Hepatocyte (in vitro differentiated cells): Measurements from ENCODE around the gene IMMT. TPM values are rescaled to one million over a fixed set of nuclear protein-coding genes. Genes with fewer than 3 reads are reported as not detected.

Experiments
- DNase-seq: peaks from one replicate; pipeline ENCODE4 v3.0.0-alpha.2; 2016; ENCODE audit warnings: low spot score
- H2AFZ ChIP-seq: fragments of 200-600 bp; sonication (generic); 2 replicates; pipeline ENCODE4 v1.6.0; 2016; ENCODE audit warnings: antibody characterized with exemption, mild to moderate bottlenecking
- H3K27ac ChIP-seq: fragments of 200-600 bp; sonication (generic); 2 replicates; pipeline ENCODE4 v1.5.1; 2016; ENCODE audit warnings: mild to moderate bottlenecking
- H3K27me3 ChIP-seq: fragments of 200-600 bp; sonication (generic); 2 replicates; pipeline ENCODE4 v1.6.1; 2016
- H3K36me3 ChIP-seq: fragments of 200-600 bp; sonication (generic); replicated peaks from 2 replicates; pipeline ENCODE4 v1.5.1; 2016; ENCODE audit warnings: low read depth; ENCODE audit not compliant: insufficient read depth
- H3K4me1 ChIP-seq: fragments of 200-600 bp; sonication (generic); 2 replicates; pipeline ENCODE4 v1.5.1; 2016; ENCODE audit warnings: mild to moderate bottlenecking, moderate library complexity; ENCODE audit not compliant: insufficient read depth
- H3K4me2 ChIP-seq: fragments of 200-600 bp; sonication (generic); 2 replicates; pipeline ENCODE4 v1.6.0; 2016
- H3K4me3 ChIP-seq: fragments of 200-600 bp; sonication (generic); 2 replicates; pipeline ENCODE4 v1.5.1; 2016; ENCODE audit warnings: mild to moderate bottlenecking
- H3K79me2 ChIP-seq: fragments of 200-600 bp; sonication (generic); 2 replicates; pipeline ENCODE4 v1.6.0; 2017; ENCODE audit warnings: mild to moderate bottlenecking
- H3K9me2 ChIP-seq: fragments of 200-600 bp; sonication (generic); replicated peaks from 2 replicates; pipeline ENCODE4 v1.6.0; 2017; ENCODE audit warnings: mild to moderate bottlenecking; ENCODE audit not compliant: insufficient read depth
- H3K9me3 ChIP-seq: fragments of 200-600 bp; sonication (generic); 2 replicates; pipeline ENCODE4 v1.5.1; 2016; ENCODE audit warnings: low read depth, mild to moderate bottlenecking
- H4K20me1 ChIP-seq: fragments of 200-600 bp; sonication (generic); 2 replicates; pipeline ENCODE4 v1.6.0; 2016; ENCODE audit warnings: mild to moderate bottlenecking; ENCODE audit not compliant: insufficient read depth, poor library complexity, severe bottlenecking
- EZH2 ChIP-seq: fragments of 200-600 bp; sonication (generic); IDR thresholded peaks from 2 replicates; pipeline ENCODE4 v1.6.1; 2016; ENCODE audit warnings: antibody characterized with exemption, mild to moderate bottlenecking, borderline replicate concordance
- EZH2phosphoT487 ChIP-seq: fragments of 200-600 bp; sonication (generic); IDR thresholded peaks from one replicate; pipeline ENCODE4 v1.6.1; 2018; ENCODE audit warnings: antibody characterized with exemption, mild to moderate bottlenecking, low read depth, moderate library complexity; ENCODE audit not compliant: unreplicated experiment, severe bottlenecking
- WGBS: methylation state at CpG from one replicate; pipeline ENCODE4 v1.1.6; 2016; ENCODE audit warnings: low lambda C conversion rate; ENCODE audit errors: missing lambda C conversion rate; 5-methylcytosine and 5-hydroxymethylcytosine counted together
- polyA plus RNA-seq: library from polyadenylated mRNA; unstranded; fragments of >200 nt; fragmentation: Nextera tagmentation; extraction: Ambion mirVana; gene quantifications from 2 replicates; pipeline ENCODE4 v1.2.1, GENCODE V29; 2016
- total RNA-seq: library from RNA; depleted of rRNA; stranded (reverse); fragments of >200 nt; gene quantifications from 2 replicates; pipeline ENCODE4 v1.2.3, GENCODE V29; 2014
- TF ChIP-seq, protein P1 (sequence below): fragments of 200-600 bp; sonication (generic); IDR thresholded peaks from 2 replicates; pipeline ENCODE4 v1.5.1; 2016; ENCODE audit warnings: antibody characterized with exemption, mild to moderate bottlenecking; ENCODE audit not compliant: poor library complexity

The IMMT gene
- total and polyA plus RNA-seq, 2 experiments from 2014 or later, result 60.1 to 67.9 TPM

DNA sequence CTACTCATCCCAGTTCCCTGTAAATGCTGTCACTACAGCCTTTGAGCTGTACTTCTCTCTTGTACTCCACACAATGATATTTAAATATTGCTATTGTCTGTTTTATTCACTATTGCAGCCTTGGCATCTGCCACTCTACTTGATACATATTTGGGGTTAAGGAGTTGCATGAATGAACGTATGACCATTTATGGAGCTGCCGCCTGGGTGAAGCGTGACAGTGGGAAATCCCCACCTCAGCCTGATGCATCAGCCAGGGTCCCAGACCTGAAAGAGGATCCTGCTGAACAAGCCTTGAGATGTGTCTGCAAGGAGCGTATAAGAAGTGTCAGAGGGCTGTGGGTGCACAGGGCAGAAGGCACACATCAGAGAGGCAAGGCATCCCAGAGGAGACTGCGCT, 43.1 kb upstream of the IMMT start:
- Histone ChIP-seq H3K36me3 (no peaks in the 10 kb centered on the region), H3K4me1 (no peaks in the 10 kb centered on the region), H3K79me2 (no peaks in the 10 kb centered on the region), H3K9me2 (no peaks in the 10 kb centered on the region), H3K27ac (no peak overlapping the region), H3K4me2 (no peak overlapping the region), H3K27me3 (no peaks in the 10 kb centered on the region), H4K20me1 (no peaks in the 10 kb centered on the region), H2AFZ (no peak overlapping the region), H3K9me3 (no peaks in the 10 kb centered on the region), H3K4me3 (no peak overlapping the region)
- TF ChIP-seq, protein P1, sequence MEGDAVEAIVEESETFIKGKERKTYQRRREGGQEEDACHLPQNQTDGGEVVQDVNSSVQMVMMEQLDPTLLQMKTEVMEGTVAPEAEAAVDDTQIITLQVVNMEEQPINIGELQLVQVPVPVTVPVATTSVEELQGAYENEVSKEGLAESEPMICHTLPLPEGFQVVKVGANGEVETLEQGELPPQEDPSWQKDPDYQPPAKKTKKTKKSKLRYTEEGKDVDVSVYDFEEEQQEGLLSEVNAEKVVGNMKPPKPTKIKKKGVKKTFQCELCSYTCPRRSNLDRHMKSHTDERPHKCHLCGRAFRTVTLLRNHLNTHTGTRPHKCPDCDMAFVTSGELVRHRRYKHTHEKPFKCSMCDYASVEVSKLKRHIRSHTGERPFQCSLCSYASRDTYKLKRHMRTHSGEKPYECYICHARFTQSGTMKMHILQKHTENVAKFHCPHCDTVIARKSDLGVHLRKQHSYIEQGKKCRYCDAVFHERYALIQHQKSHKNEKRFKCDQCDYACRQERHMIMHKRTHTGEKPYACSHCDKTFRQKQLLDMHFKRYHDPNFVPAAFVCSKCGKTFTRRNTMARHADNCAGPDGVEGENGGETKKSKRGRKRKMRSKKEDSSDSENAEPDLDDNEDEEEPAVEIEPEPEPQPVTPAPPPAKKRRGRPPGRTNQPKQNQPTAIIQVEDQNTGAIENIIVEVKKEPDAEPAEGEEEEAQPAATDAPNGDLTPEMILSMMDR, result no peak
- TF ChIP-seq EZH2phosphoT487 (no peak), EZH2 (no peak)
- DNase-seq, result no peak
- 96% methylated on average over 5 of the region's 5 CpGs for WGBS

DNA sequence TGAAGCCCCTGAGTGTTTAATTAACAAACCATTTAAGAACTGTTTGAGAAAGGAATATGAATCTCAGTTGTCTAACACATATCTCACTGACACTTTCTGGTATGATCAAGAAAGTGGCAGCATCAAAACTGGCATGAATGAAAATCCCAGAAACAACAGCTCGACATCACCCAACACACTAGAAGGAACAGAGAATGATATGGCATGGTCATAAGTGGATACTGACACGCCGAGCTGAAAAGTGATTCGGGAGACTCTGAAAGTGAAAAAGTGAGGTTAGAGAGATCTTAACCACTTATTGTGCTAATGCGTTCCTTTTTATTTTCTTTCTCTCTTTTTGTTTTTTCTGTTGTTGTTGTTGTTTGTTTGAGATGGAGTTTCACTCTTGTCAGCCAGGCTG, 41.9 kb upstream of the IMMT start:
- Histone ChIP-seq H3K36me3 (no peaks in the 10 kb centered on the region), H3K9me2 (no peaks in the 10 kb centered on the region), H3K4me1 (no peaks in the 10 kb centered on the region), H3K4me3 (no peak overlapping the region), H2AFZ (no peak overlapping the region), H3K9me3 (no peaks in the 10 kb centered on the region), H4K20me1 (no peaks in the 10 kb centered on the region), H3K4me2 (no peak overlapping the region), H3K27me3 (no peaks in the 10 kb centered on the region), H3K27ac (no peak overlapping the region), H3K79me2 (no peaks in the 10 kb centered on the region)
- no peak for DNase-seq
- WGBS, result 75% methylated on average over 5 of the region's 5 CpGs
- TF ChIP-seq EZH2phosphoT487, result no peak
- TF ChIP-seq, protein P1, result no peak
- no peak for TF ChIP-seq EZH2

DNA sequence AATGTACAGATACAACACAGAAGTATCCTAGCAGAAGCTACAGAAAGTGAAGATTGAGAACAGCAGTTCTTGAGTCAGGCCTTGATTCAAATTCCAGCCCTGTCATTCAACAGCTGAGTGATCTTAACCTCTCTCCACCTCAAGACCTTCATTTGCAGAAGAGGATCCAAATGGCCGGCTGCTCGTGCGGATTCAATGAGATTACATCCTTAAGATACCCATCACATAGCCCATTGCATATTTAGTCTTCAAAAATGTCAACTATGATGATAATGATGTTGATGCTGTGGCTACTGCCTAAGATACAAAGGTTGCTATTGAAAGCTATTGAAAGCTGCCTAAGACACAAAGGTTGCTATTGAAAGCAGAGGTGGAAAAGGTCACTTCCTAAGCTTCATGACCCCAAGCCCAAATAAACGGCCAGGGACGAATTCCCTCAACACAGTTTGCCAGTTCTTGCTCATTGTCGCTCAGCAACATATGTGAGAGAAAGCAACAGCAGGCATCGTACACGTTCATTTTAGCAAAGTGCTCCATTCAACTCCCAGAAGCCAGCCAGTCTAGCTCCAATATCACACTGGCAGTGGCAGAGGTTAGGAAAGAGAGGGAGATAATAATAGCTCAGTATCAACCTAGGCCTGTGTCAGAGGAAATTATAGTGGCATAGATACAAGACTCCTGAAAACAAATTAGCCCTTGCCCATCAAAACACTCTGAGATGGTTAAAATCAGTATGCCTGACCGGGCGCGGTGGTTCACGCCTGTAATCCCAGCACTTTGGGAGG, 40.1 kb upstream of the IMMT start:
- 77% methylated on average over 12 of the region's 12 CpGs for WGBS
- H3K79me2 ChIP-seq, result no peaks in the 10 kb centered on the region
- no peaks in the 10 kb centered on the region for H3K9me2 ChIP-seq
- no peaks in the 10 kb centered on the region for H3K27me3 ChIP-seq
- H4K20me1 ChIP-seq, result no peaks in the 10 kb centered on the region
- no peak for TF ChIP-seq EZH2phosphoT487
- TF ChIP-seq EZH2, result no peak
- TF ChIP-seq, protein P1, result no peak
- no peak overlapping the region for H3K27ac ChIP-seq
- no peaks in the 10 kb centered on the region for H3K36me3 ChIP-seq
- H3K4me3 ChIP-seq, result no peak overlapping the region
- no peak for DNase-seq
- H3K4me1 ChIP-seq, result no peaks in the 10 kb centered on the region
- H3K9me3 ChIP-seq, result no peaks in the 10 kb centered on the region
- no peak overlapping the region for H2AFZ ChIP-seq
- no peak overlapping the region for H3K4me2 ChIP-seq
